B cell (primary cell): ENCODE data around the gene SSPN.

Experiments used
- EZH2 ChIP-seq: IDR thresholded peaks from 2 replicates; pipeline ENCODE4 v1.6.1; 2012; ENCODE audit warnings: borderline replicate concordance, low read depth, mild to moderate bottlenecking, moderate library complexity, low read length; ENCODE audit not compliant: insufficient read depth, poor library complexity, severe bottlenecking
- TF ChIP-seq, protein P1 (sequence below): fragments of 200-600 bp; IDR thresholded peaks from one replicate; pipeline ENCODE4 v1.8.0; 2022; ENCODE audit warnings: antibody characterized with exemption, mild to moderate bottlenecking

- TF ChIP-seq, protein P1, sequence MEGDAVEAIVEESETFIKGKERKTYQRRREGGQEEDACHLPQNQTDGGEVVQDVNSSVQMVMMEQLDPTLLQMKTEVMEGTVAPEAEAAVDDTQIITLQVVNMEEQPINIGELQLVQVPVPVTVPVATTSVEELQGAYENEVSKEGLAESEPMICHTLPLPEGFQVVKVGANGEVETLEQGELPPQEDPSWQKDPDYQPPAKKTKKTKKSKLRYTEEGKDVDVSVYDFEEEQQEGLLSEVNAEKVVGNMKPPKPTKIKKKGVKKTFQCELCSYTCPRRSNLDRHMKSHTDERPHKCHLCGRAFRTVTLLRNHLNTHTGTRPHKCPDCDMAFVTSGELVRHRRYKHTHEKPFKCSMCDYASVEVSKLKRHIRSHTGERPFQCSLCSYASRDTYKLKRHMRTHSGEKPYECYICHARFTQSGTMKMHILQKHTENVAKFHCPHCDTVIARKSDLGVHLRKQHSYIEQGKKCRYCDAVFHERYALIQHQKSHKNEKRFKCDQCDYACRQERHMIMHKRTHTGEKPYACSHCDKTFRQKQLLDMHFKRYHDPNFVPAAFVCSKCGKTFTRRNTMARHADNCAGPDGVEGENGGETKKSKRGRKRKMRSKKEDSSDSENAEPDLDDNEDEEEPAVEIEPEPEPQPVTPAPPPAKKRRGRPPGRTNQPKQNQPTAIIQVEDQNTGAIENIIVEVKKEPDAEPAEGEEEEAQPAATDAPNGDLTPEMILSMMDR: no peak
- no peak for TF ChIP-seq EZH2
Observed at GRCh38 chr12:26247873-26248272, 52.5 kb downstream of the SSPN start.
